Psoas muscle (tissue), 8 donors: ENCODE measurements around the gene MYO1B. TPM values are rescaled to one million over a fixed set of nuclear protein-coding genes. Genes with fewer than 3 reads are reported as not detected.

ENCODE experiments used
- ATAC-seq, 4 donors: fragments of 200-7000 bp; cut with Tn5 transposase; one replicate each; pipeline ENCODE4 v1.9.1; 2020; ENCODE audit warnings: moderate library complexity in 3 of 4, mild to moderate bottlenecking in 2 of 4
- DNase-seq, 2 donors: peaks; one replicate each; pipeline ENCODE4 v3.0.0-alpha.2; 2020
- H3K27ac ChIP-seq: fragments of 200-600 bp; one replicate; pipeline ENCODE4 v1.8.0; 2022
- H3K27me3 ChIP-seq, 3 donors: fragments of 200-600 bp in 1 of 3; one replicate each; pipeline versions ENCODE4 v1.6.1 to v1.8.0; 2013 to 2022; ENCODE audit warnings: low read length in 2 of 3, mild to moderate bottlenecking in 2 of 3, moderate library complexity in 1 of 3; ENCODE audit not compliant: insufficient read depth in 3 of 3
- H3K36me3 ChIP-seq, 2 donors: fragments of 200-600 bp in 1 of 2; one replicate each; pipeline versions ENCODE4 v1.6.1 to v1.8.0; 2013 to 2022; ENCODE audit warnings: low read depth in 1 of 2, mild to moderate bottlenecking in 1 of 2, moderate library complexity in 1 of 2; ENCODE audit not compliant: insufficient read depth in 1 of 2
- H3K4me1 ChIP-seq: fragments of 200-600 bp; one replicate; pipeline ENCODE4 v1.8.0; 2022
- H3K4me3 ChIP-seq: fragments of 200-600 bp; one replicate; pipeline ENCODE4 v1.8.0; 2022; ENCODE audit warnings: mild to moderate bottlenecking
- H3K9me3 ChIP-seq: fragments of 200-600 bp; one replicate; pipeline ENCODE4 v1.8.0; 2022
- CTCF ChIP-seq: fragments of 200-600 bp; IDR thresholded peaks from one replicate; pipeline ENCODE4 v1.8.0; 2022; ENCODE audit warnings: antibody characterized with exemption
- WGBS, 3 donors: extraction: QIAGEN DNeasy Blood & Tissue Kit; methylation state at CpG; one replicate each; pipeline versions ENCODE4 v1.1.6 to v1.1.7; 2013; 5-methylcytosine and 5-hydroxymethylcytosine counted together
- intact Hi-C, 2 donors: fragments of 100-400 bp; cut with DNase I; formaldehyde crosslinking; loops; one replicate each; pipeline versions ENCODE4 v1.11.0 to v1.14.2; 2022
- polyA plus RNA-seq, 3 donors: library from polyadenylated mRNA; stranded (reverse); fragments of 200-250 nt; gene quantifications; one replicate each; pipeline ENCODE4 v1.2.3, GENCODE V29; 2013
- total RNA-seq, 4 donors: library from RNA; stranded (reverse); fragmentation: NEBNext Ultra II Directional in 2 of 4; extraction: Animal tissue kit (Norgen Biotek cat#: 25700) in 2 of 4; gene quantifications; one replicate each; pipeline versions ENCODE4 v1.2.1 to v1.2.4, GENCODE V29; 2021 to 2023
- donor health status: healthy with polysubstance abuse.
- donor health status: DM: no; HTN: no; CAD: no; lungs with moderate emphysema.
- donor health status: Bipolar disorder and iron deficiency.
- donor health status: healthy.
- donor health status: DM: yes; HTN: yes; CAD: no.
- donor health status: DM: no; HTN: no; CAD: no.
- donor health status: DM: no; HTN: no; CAD: no.
- donor health status: DM: yes; HTN: yes; CAD: no.

Gene MYO1B
- total and polyA plus RNA-seq, 7 donors = 4.4 to 14.1 (median 7.9) TPM

DNA sequence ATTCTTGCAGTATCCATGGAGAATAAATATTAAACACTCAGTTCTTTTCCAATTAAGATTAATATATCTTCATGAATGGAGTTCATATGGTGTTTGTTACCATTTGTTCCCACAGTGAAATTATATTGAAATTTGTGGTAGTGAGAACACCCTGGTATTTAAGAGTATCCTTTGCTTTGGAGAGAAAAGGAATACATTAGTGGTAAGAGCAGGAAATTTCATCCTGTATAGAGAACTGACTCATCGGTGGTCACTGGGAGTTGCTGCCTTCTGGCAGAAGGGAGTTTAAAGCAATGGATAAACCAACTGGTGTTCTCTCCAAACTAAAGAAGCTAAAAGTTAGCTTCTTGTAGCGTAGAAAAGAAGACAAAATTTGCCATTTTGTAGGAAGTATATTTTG, 107.3 kb downstream of the MYO1B start:
- no peaks in the 10 kb centered on the region for H3K9me3 ChIP-seq
- peaks cover 0 to 5% (median 0%) of the 10 kb centered on the region in 3 donors for H3K27me3 ChIP-seq
- 75 to 81% (median 80%) methylated on average over 2 of the region's 2 CpGs for WGBS, 3 donors
- H3K36me3 ChIP-seq = no peaks in the 10 kb centered on the region
- H3K4me3 ChIP-seq = no peak overlapping the region
- no peak for DNase-seq
- intact Hi-C loops = no loop called here
- no peaks in the 10 kb centered on the region for H3K4me1 ChIP-seq
- no peak for TF ChIP-seq CTCF
- no peak for ATAC-seq
- no peak overlapping the region for H3K27ac ChIP-seq

- DNase-seq (no peak), ATAC-seq (no peak)
- no peaks in the 10 kb centered on the region for H3K27me3 ChIP-seq
- WGBS, 3 donors = 82 to 89% (median 88%) methylated on average over 8 of the region's 8 CpGs
- H3K4me3 ChIP-seq = no peak overlapping the region
- no peak overlapping the region for H3K27ac ChIP-seq
- intact Hi-C loops = no loop called here
- TF ChIP-seq CTCF = no peak
- H3K36me3 ChIP-seq = no peaks in the 10 kb centered on the region
- H3K9me3 ChIP-seq = no peaks in the 10 kb centered on the region
- no peaks in the 10 kb centered on the region for H3K4me1 ChIP-seq
These were observed 110.1 kb downstream of the MYO1B start for GRCh38 chr2:191355170-191355758.

GRCh38 chr2:191357678-191358077, 112.5 kb downstream of the MYO1B start:
- DNase-seq = no peak
- no peak for TF ChIP-seq CTCF
- H3K4me3 ChIP-seq = no peak overlapping the region
- no peaks in the 10 kb centered on the region for H3K27me3 ChIP-seq
- no peaks in the 10 kb centered on the region for H3K9me3 ChIP-seq
- intact Hi-C loops = no loop called here
- no peaks in the 10 kb centered on the region for H3K4me1 ChIP-seq
- H3K36me3 ChIP-seq = no peaks in the 10 kb centered on the region
- WGBS, 3 donors = 92 to 100% (median 96%) methylated on average over 1 of the region's 1 CpG
- ATAC-seq = no peak
- H3K27ac ChIP-seq = no peak overlapping the region

- intact Hi-C loops = no loop called here
- H3K4me3 ChIP-seq = no peak overlapping the region
- ATAC-seq (no peak), DNase-seq (no peak)
- H3K4me1 ChIP-seq = no peaks in the 10 kb centered on the region
- no peaks in the 10 kb centered on the region for H3K9me3 ChIP-seq
- H3K27me3 ChIP-seq = no peaks in the 10 kb centered on the region
- H3K27ac ChIP-seq = no peak overlapping the region
- 57 to 68% (median 61%) methylated on average over 11 of the region's 11 CpGs for WGBS, 3 donors
- no peaks in the 10 kb centered on the region for H3K36me3 ChIP-seq
- TF ChIP-seq CTCF = no peak
These were observed 113.3 kb downstream of the MYO1B start for GRCh38 chr2:191358325-191359025.

GRCh38 chr2:191359133-191359532, 113.9 kb downstream of the MYO1B start:
- Histone ChIP-seq H3K27me3 (no peaks in the 10 kb centered on the region), H3K4me3 (no peak overlapping the region), H3K36me3 (no peaks in the 10 kb centered on the region), H3K9me3 (no peaks in the 10 kb centered on the region), H3K4me1 (no peaks in the 10 kb centered on the region), H3K27ac (no peak overlapping the region)
- no peak for TF ChIP-seq CTCF
- intact Hi-C loops = no loop called here
- no peak for ATAC-seq
- no peak for DNase-seq
- WGBS, 3 donors = 63 to 78% (median 69%) methylated on average over 2 of the region's 2 CpGs
